HUES64 (cell line): ENCODE data around the gene DCLK1.
"Not testable (repeated sequence)": the region's sequence is repeated elsewhere in the genome, so short reads cannot be mapped to it uniquely, and the experiment has no call there.

ENCODE experiments used
- H3K27ac ChIP-seq: 2 replicates; pipeline ENCODE4 v1.7.0; 2013; ENCODE audit warnings: low read depth, low read length, inconsistent platforms
- H3K27me3 ChIP-seq: 2 replicates; pipeline ENCODE4 v1.6.1; 2013; ENCODE audit warnings: mild to moderate bottlenecking, low read length; ENCODE audit not compliant: insufficient read depth
- H3K36me3 ChIP-seq: 2 replicates; pipeline ENCODE4 v1.6.1; 2013; ENCODE audit warnings: mild to moderate bottlenecking, low read length; ENCODE audit not compliant: insufficient read depth
- H3K4me1 ChIP-seq: 2 replicates; pipeline ENCODE4 v1.6.1; 2013; ENCODE audit warnings: mild to moderate bottlenecking, low read length, moderate library complexity; ENCODE audit not compliant: insufficient read depth
- H3K4me3 ChIP-seq: 2 replicates; pipeline ENCODE4 v1.5.1; 2013; ENCODE audit warnings: mild to moderate bottlenecking, low read length, moderate library complexity
- H3K9ac ChIP-seq: 2 replicates; pipeline ENCODE4 v1.6.1; 2013; ENCODE audit warnings: mild to moderate bottlenecking, low read depth, low read length
- H3K9me3 ChIP-seq: 2 replicates; pipeline ENCODE4 v1.6.1; 2013; ENCODE audit warnings: low read depth, low read length; ENCODE audit not compliant: insufficient read depth
- WGBS: fragments of 150-250, 120-280 bp; methylation state at CpG from one replicate; pipeline ENCODE4 v1.1.7; 2013; ENCODE audit warnings: missing lambda C conversion rate; 5-methylcytosine and 5-hydroxymethylcytosine counted together

DCLK1 gene

GRCh38 chr13:36086117-36086516 is 45.1 kb downstream of the DCLK1 start:
- H3K27me3 ChIP-seq, result no peaks in the 10 kb centered on the region
- no peaks in the 10 kb centered on the region for H3K36me3 ChIP-seq
- no peak overlapping the region for H3K9ac ChIP-seq
- no peaks in the 10 kb centered on the region for H3K9me3 ChIP-seq
- H3K27ac ChIP-seq, result no peak overlapping the region
- H3K4me1 ChIP-seq, result peaks cover 19% of the 10 kb centered on the region
- 73% methylated on average over 3 of the region's 3 CpGs for WGBS
- no peak overlapping the region for H3K4me3 ChIP-seq

- Histone ChIP-seq H3K36me3 (no peaks in the 10 kb centered on the region), H3K9ac (no peak overlapping the region), H3K27me3 (no peaks in the 10 kb centered on the region), H3K4me1 (peaks cover 25% of the 10 kb centered on the region), H3K4me3 (no peak overlapping the region), H3K9me3 (no peaks in the 10 kb centered on the region), H3K27ac (no peak overlapping the region)
- WGBS, result 88% methylated on average over 6 of the region's 6 CpGs
Measured at GRCh38 chr13:36084131-36084530, 47.1 kb downstream of the DCLK1 start.

- Histone ChIP-seq H3K9me3 (no peaks in the 10 kb centered on the region), H3K27me3 (no peaks in the 10 kb centered on the region), H3K9ac (no peak overlapping the region), H3K4me1 (peaks cover 25% of the 10 kb centered on the region), H3K27ac (no peak overlapping the region), H3K36me3 (no peaks in the 10 kb centered on the region), H3K4me3 (no peak overlapping the region)
- 94% methylated on average over 2 of the region's 2 CpGs for WGBS
Measured at GRCh38 chr13:36082806-36083205, 48.4 kb downstream of the DCLK1 start.

GRCh38 chr13:36082396-36082795 is 48.8 kb downstream of the DCLK1 start:
- Histone ChIP-seq H3K4me1 (peaks cover 25% of the 10 kb centered on the region), H3K36me3 (no peaks in the 10 kb centered on the region), H3K4me3 (no peak overlapping the region), H3K27me3 (no peaks in the 10 kb centered on the region), H3K9me3 (no peaks in the 10 kb centered on the region), H3K9ac (no peak overlapping the region), H3K27ac (no peak overlapping the region)
- WGBS, result 95% methylated on average over 2 of the region's 2 CpGs

- Histone ChIP-seq H3K36me3 (no peaks in the 10 kb centered on the region), H3K9ac (no peak overlapping the region), H3K4me1 (peaks cover 8% of the 10 kb centered on the region), H3K27ac (no peak overlapping the region), H3K9me3 (no peaks in the 10 kb centered on the region), H3K4me3 (no peak overlapping the region), H3K27me3 (no peaks in the 10 kb centered on the region)
Measured at GRCh38 chr13:36076211-36076610, 55.0 kb downstream of the DCLK1 start.

- Histone ChIP-seq H3K36me3 (no peaks in the 10 kb centered on the region), H3K4me1 (no peaks in the 10 kb centered on the region), H3K4me3 (no peak overlapping the region), H3K9ac (no peak overlapping the region), H3K9me3 (no peaks in the 10 kb centered on the region), H3K27me3 (no peaks in the 10 kb centered on the region), H3K27ac (no peak overlapping the region)
- WGBS, result 85% methylated on average over 3 of the region's 3 CpGs
Measured at GRCh38 chr13:36074659-36075058, 56.5 kb downstream of the DCLK1 start.

GRCh38 chr13:36072152-36072935 is 58.8 kb downstream of the DCLK1 start:
- Histone ChIP-seq H3K9ac (no peak overlapping the region), H3K27ac (no peak overlapping the region)
- 86% methylated on average over 3 of the region's 4 CpGs for WGBS

GRCh38 chr13:36070504-36071192 is 60.5 kb downstream of the DCLK1 start:
- not testable (repeated sequence) for H3K27ac ChIP-seq, H3K27me3 ChIP-seq, H3K36me3 ChIP-seq, H3K4me1 ChIP-seq, H3K4me3 ChIP-seq, H3K9ac ChIP-seq, H3K9me3 ChIP-seq
- WGBS, result 93% methylated on average over 12 of the region's 12 CpGs

More at GRCh38 chr13:36072152-36072935, 58.8 kb downstream of the DCLK1 start:
- Histone ChIP-seq H3K4me3 (no peak overlapping the region), H3K27me3 (no peaks in the 10 kb centered on the region), H3K36me3 (no peaks in the 10 kb centered on the region), H3K4me1 (peaks cover 9% of the 10 kb centered on the region; the same call in 1 of the 2 replicates), H3K9me3 (no peaks in the 10 kb centered on the region)

- Histone ChIP-seq H3K27ac (no peak overlapping the region), H3K9ac (no peak overlapping the region)
- 98% methylated on average over 6 of the region's 6 CpGs for WGBS
Measured at GRCh38 chr13:36069881-36070366, 61.3 kb downstream of the DCLK1 start.

GRCh38 chr13:36068991-36069390 is 62.2 kb downstream of the DCLK1 start:
- Histone ChIP-seq H3K9me3 (no peaks in the 10 kb centered on the region), H3K4me3 (no peak overlapping the region), H3K4me1 (peaks cover 9% of the 10 kb centered on the region; the same call in 1 of the 2 replicates), H3K27ac (no peak overlapping the region), H3K27me3 (no peaks in the 10 kb centered on the region), H3K9ac (no peak overlapping the region), H3K36me3 (no peaks in the 10 kb centered on the region)
- WGBS, result 0% methylated on average over 1 of the region's 3 CpGs

More at GRCh38 chr13:36069881-36070366, 61.3 kb downstream of the DCLK1 start:
- Histone ChIP-seq H3K4me1 (peaks cover 9% of the 10 kb centered on the region; the same call in 1 of the 2 replicates), H3K27me3 (no peaks in the 10 kb centered on the region), H3K4me3 (no peak overlapping the region), H3K9me3 (no peaks in the 10 kb centered on the region), H3K36me3 (no peaks in the 10 kb centered on the region)

GRCh38 chr13:36068566-36068965 is 62.6 kb downstream of the DCLK1 start:
- 100% methylated on average over 1 of the region's 1 CpG for WGBS
- Histone ChIP-seq H3K9ac (no peak overlapping the region), H3K36me3 (no peaks in the 10 kb centered on the region), H3K9me3 (no peaks in the 10 kb centered on the region), H3K4me1 (peaks cover 9% of the 10 kb centered on the region; the same call in 1 of the 2 replicates), H3K27ac (no peak overlapping the region), H3K27me3 (no peaks in the 10 kb centered on the region), H3K4me3 (no peak overlapping the region)
